ENCODE data around the gene ARHGAP10. TPM values are rescaled to one million over a fixed set of nuclear protein-coding genes. Genes with fewer than 3 reads are reported as not detected.

ARHGAP10 gene
- total RNA-seq, 1 experiment from 2014 or later = 9.7 TPM

- DNase-seq = no peak
- H3K27me3 ChIP-seq (ENCODE audit: control insufficient read depth, insufficient read depth, low read length) = no peaks in the 10 kb centered on the region
- H3K36me3 ChIP-seq (replicated peaks; ENCODE audit: control insufficient read depth, insufficient read depth, low read length) = no peaks in the 10 kb centered on the region
- no peak overlapping the region for H3K4me3 ChIP-seq (ENCODE audit: insufficient read depth, low read depth, low read length)
Observed at GRCh38 chr4:147769386-147769785, 37.5 kb downstream of the ARHGAP10 start.

DNA sequence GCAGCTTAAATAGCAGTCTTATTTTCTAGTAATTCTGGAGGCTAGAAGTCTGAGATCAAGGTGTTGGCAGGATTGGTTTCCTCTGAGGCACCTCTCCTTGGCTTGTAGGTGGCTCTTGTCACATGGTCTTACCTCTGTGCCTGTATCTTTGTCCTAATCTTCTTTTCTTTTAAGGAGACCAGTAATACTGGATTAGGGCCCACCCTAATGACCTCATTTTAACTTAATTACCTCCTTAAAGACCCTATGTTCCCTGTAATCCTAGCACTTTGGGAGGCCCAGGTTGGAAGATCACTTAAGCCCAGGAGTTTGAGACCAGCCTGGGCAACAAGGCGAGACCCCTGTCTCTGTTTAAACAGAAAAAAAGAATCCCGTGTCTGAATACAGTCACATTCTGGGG, 38.9 kb downstream of the ARHGAP10 start:
- DNase-seq = no peak
- Histone ChIP-seq H3K36me3 (replicated peaks; ENCODE audit: control insufficient read depth, insufficient read depth, low read length) (no peaks in the 10 kb centered on the region), H3K4me3 (ENCODE audit: insufficient read depth, low read depth, low read length) (no peak overlapping the region), H3K27me3 (ENCODE audit: control insufficient read depth, insufficient read depth, low read length) (no peaks in the 10 kb centered on the region)

- Histone ChIP-seq H3K36me3 (replicated peaks; ENCODE audit: control insufficient read depth, insufficient read depth, low read length) (no peaks in the 10 kb centered on the region), H3K27me3 (ENCODE audit: control insufficient read depth, insufficient read depth, low read length) (no peaks in the 10 kb centered on the region), H3K4me3 (ENCODE audit: insufficient read depth, low read depth, low read length) (no peak overlapping the region)
- no peak for DNase-seq
Observed at GRCh38 chr4:147772056-147772455, 40.2 kb downstream of the ARHGAP10 start.

DNA sequence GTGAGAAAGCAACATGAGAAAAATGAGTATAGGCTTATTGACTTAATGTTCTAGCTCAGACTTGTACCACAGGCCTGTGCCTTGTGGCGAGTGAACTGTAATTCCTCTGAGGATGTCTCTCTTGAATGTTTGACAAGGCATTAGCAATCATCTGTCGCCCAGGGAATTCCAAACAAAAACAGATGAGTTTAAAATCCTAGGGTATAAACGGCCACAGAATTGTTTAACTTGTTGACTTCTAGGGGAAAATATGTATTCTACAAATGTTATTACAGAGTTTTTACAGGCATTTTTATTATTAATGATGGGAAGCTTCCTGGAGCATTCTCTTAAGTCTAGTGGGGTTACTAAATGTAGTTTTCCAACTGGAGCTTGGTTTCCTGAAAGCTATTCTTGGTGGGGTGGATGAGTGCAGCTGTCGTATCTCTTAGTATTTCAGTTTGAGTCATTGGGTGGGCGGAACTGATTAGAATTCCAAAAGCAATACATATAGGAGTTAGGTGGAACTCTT, 40.6 kb downstream of the ARHGAP10 start:
- H3K27me3 ChIP-seq (ENCODE audit: control insufficient read depth, insufficient read depth, low read length) = no peaks in the 10 kb centered on the region
- no peak overlapping the region for H3K4me3 ChIP-seq (ENCODE audit: insufficient read depth, low read depth, low read length)
- no peak for DNase-seq
- H3K36me3 ChIP-seq (replicated peaks; ENCODE audit: control insufficient read depth, insufficient read depth, low read length) = no peaks in the 10 kb centered on the region

DNA sequence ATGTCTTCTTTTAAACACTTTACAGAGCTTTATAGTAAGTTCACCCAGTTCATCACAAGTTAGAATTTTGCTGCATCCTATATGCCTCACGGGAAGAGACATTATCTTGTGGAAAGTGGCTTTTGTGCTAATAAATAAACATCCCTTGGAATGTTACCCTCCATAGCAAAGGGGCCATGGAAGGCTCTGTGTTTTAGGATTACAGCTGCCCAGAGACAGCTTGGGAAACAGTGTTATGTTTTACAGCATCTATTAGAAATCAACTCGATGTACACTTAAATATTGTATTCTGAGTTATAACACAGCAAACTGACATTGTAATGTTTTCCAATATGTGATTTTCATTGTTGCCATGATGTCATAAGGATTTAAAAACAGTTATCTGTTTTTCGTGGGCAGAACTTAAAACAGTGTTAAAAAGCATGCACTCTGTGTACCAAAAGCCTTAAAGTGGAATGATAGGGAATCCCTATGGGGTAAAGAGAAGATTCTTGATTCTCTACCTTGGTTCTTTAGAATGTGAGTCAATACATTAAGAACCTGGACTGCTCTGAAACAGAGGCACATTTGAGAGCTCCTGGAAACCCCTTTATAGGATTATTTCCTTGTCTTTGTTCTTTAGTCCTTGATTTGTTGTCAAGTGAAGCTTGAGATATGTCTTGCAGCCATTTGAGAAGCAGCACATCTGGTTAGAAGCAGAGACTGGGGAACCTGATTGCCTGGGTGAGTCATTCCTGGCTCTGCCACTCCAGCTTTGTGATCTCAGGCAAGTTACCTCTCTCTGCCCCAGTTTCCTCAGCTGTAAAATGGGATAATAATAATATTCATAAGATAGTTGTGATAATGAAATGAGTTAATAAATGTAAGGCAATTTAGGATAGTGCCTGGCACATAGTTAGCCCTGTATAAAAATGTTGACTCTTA, 41.6 kb downstream of the ARHGAP10 start:
- no peaks in the 10 kb centered on the region for H3K36me3 ChIP-seq (replicated peaks; ENCODE audit: control insufficient read depth, insufficient read depth, low read length)
- no peak for DNase-seq
- H3K4me3 ChIP-seq (ENCODE audit: insufficient read depth, low read depth, low read length) = no peak overlapping the region
- H3K27me3 ChIP-seq (ENCODE audit: control insufficient read depth, insufficient read depth, low read length) = no peaks in the 10 kb centered on the region

DNA sequence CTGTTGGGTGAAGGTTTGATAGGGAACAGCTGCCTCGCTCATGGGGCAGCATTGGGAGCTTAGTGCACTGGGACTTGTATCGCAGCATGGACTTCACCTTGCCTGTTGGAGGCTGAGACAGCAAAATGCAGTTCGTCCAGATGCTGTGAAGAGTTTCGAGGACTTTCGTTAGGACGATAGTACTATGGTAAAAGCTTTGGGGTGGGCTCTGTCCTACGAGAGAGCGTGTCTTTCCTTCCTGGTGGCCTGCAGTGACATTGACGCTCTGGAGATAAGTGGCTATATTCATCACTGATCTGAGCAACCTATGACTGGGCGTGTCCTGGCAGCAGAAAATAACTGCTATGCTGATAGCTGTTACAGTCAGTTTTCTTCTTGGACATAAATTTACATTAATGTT, 44.8 kb downstream of the ARHGAP10 start:
- H3K36me3 ChIP-seq (replicated peaks; ENCODE audit: control insufficient read depth, insufficient read depth, low read length) = no peaks in the 10 kb centered on the region
- DNase-seq = no peak
- no peak overlapping the region for H3K4me3 ChIP-seq (ENCODE audit: insufficient read depth, low read depth, low read length)

GRCh38 chr4:147777456-147778091, 45.7 kb downstream of the ARHGAP10 start:
- no peak for DNase-seq
- Histone ChIP-seq H3K27me3 (ENCODE audit: control insufficient read depth, insufficient read depth, low read length) (no peaks in the 10 kb centered on the region), H3K4me3 (ENCODE audit: insufficient read depth, low read depth, low read length) (no peak overlapping the region), H3K36me3 (replicated peaks; ENCODE audit: control insufficient read depth, insufficient read depth, low read length) (no peaks in the 10 kb centered on the region)

More for the DNA sequence above, 44.8 kb downstream of the ARHGAP10 start:
- H3K27me3 ChIP-seq (ENCODE audit: control insufficient read depth, insufficient read depth, low read length) = no peaks in the 10 kb centered on the region

- Histone ChIP-seq H3K4me3 (ENCODE audit: insufficient read depth, low read depth, low read length) (no peak overlapping the region), H3K36me3 (replicated peaks; ENCODE audit: control insufficient read depth, insufficient read depth, low read length) (no peaks in the 10 kb centered on the region), H3K27me3 (ENCODE audit: control insufficient read depth, insufficient read depth, low read length) (no peaks in the 10 kb centered on the region)
- DNase-seq = no peak
Observed at GRCh38 chr4:147778942-147779341, 47.1 kb downstream of the ARHGAP10 start.

DNA sequence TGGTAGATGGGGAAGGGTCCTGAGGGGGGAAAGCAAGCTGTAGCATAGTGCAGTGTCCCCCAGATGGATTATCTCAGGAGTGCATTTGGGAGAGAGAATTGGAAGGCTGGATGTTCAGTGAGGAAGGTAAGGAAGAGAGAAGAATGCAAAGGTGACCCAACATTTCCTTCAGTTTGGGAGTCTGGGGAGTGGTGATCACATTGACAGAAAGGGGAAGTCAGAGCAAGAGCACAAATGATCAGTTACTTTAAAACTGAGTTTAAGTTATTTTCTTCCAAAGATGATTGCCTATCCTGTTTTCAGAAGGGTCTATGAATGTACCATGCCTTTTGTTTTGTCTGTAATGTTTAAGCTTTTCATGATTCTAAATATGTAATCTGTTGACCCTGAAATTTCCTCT, 47.6 kb downstream of the ARHGAP10 start:
- Histone ChIP-seq H3K27me3 (ENCODE audit: control insufficient read depth, insufficient read depth, low read length) (no peaks in the 10 kb centered on the region), H3K36me3 (replicated peaks; ENCODE audit: control insufficient read depth, insufficient read depth, low read length) (no peaks in the 10 kb centered on the region), H3K4me3 (ENCODE audit: insufficient read depth, low read depth, low read length) (no peak overlapping the region)
- no peak for DNase-seq

DNA sequence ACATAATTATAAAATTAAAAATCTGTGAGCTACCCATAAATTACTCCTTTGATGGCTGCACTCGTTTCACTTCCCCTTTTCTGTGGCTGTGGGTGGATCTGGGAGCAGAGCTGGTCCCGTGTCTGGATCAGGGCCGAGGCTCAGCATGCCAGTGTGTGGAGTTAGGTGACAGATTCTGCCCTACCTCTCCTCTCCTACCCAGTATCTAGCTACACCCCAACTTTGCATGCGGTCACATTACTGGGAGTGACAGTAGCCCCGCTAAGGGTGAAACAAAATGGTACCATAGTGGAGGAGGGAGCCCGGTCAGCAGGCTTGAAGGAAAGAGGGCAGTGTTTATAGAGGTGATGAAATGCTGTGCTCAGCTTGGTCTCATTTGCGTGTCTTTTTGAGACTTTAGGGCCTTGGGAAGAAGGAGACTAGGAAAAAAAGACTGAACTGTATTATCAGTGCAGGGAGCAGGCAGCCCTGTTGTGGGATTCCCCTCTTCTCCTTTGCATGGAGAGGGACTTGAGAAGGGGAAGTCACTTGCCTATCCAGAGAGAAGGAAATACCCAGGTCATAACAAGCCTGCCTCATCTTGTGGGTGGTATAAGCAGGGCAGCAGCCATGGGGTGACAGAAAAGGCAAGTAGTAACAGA, 48.4 kb downstream of the ARHGAP10 start:
- H3K27me3 ChIP-seq (ENCODE audit: control insufficient read depth, insufficient read depth, low read length) = no peaks in the 10 kb centered on the region
- no peak overlapping the region for H3K4me3 ChIP-seq (ENCODE audit: insufficient read depth, low read depth, low read length)
- no peaks in the 10 kb centered on the region for H3K36me3 ChIP-seq (replicated peaks; ENCODE audit: control insufficient read depth, insufficient read depth, low read length)
- DNase-seq = no peak

- Histone ChIP-seq H3K4me3 (ENCODE audit: insufficient read depth, low read depth, low read length) (no peak overlapping the region), H3K36me3 (replicated peaks; ENCODE audit: control insufficient read depth, insufficient read depth, low read length) (no peaks in the 10 kb centered on the region), H3K27me3 (ENCODE audit: control insufficient read depth, insufficient read depth, low read length) (no peaks in the 10 kb centered on the region)
- DNase-seq = no peak
Observed at GRCh38 chr4:147782087-147782781, 50.3 kb downstream of the ARHGAP10 start.

DNA sequence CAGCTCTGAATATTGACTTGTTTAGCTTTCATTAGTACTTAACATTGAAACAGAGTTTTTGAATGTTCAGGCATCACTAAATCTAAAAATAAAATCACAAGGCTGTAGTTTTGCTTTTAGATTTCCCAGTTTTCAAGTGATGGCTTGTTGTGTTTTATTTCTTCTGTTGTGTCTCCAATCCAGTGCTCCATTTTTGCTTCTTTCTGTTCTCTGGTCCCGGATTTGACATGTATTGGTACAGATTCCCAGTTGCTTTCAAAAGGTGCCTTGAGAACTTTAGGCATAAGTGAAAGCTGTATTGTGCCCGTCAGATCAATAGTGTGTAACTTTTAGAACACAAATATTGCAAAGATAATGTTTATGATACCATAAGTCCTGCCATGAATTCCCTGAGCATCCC, 53.2 kb downstream of the ARHGAP10 start:
- H3K4me3 ChIP-seq (ENCODE audit: insufficient read depth, low read depth, low read length) = no peak overlapping the region
- H3K27me3 ChIP-seq (ENCODE audit: control insufficient read depth, insufficient read depth, low read length) = no peaks in the 10 kb centered on the region
- DNase-seq = no peak
- H3K36me3 ChIP-seq (replicated peaks; ENCODE audit: control insufficient read depth, insufficient read depth, low read length) = no peaks in the 10 kb centered on the region

- no peak for DNase-seq
- Histone ChIP-seq H3K4me3 (ENCODE audit: insufficient read depth, low read depth, low read length) (no peak overlapping the region), H3K36me3 (replicated peaks; ENCODE audit: control insufficient read depth, insufficient read depth, low read length) (no peaks in the 10 kb centered on the region), H3K27me3 (ENCODE audit: control insufficient read depth, insufficient read depth, low read length) (no peaks in the 10 kb centered on the region)
Observed at GRCh38 chr4:147786031-147786430, 54.1 kb downstream of the ARHGAP10 start.

DNA sequence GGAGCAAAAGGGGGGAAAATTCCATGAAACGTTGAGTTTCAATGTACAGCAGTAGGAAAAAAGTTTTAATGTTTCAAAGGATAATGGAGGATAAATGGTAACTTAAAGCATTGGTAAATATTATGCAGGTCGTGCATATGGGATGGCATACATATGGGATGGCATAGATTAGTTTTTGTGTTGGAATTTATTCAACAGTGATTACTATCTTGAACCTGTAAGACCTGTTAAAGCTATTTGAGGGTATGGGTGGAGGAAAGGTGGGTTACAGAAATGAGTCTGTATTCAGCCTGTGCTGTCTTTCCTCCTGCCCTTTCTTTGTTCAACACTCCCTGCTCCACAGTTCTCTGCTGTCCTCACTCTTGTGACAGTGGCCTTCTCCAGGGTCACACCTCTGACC, 54.6 kb downstream of the ARHGAP10 start:
- H3K27me3 ChIP-seq (ENCODE audit: control insufficient read depth, insufficient read depth, low read length) = no peaks in the 10 kb centered on the region
- no peak for DNase-seq
- no peaks in the 10 kb centered on the region for H3K36me3 ChIP-seq (replicated peaks; ENCODE audit: control insufficient read depth, insufficient read depth, low read length)
- no peak overlapping the region for H3K4me3 ChIP-seq (ENCODE audit: insufficient read depth, low read depth, low read length)
